ENCODE measurements around the gene VCX2.

- TF ChIP-seq GATA2 (IDR thresholded peaks at IDR 0.05; ENCODE audit: low read depth, low read length) (no peak), GATA3 (IDR thresholded peaks at IDR 0.05; ENCODE audit: low read depth, low read length) (no peak)
Measured at GRCh38 chrX:8179656-8180055, 8.6 kb upstream of the VCX2 start.

Data from SH-SY5Y (cell line).